Activated CD4-positive, alpha-beta T cell treated with anti-CD3 and anti-CD28 coated beads, Interleukin-2, Interleukin-4, amounts not matched to agents 100 ng/mL and 50 ng/mL, durations not matched to agents 16 hours and 8 hours (primary cell): ENCODE results near the gene PCDHGA2.

ENCODE experiments used
- DNase-seq: peaks from one replicate; pipeline ENCODE4 v3.0.0-alpha.2; 2020; ENCODE audit warnings: low spot score

PCDHGA2 gene

GRCh38 chr5:141383345-141383744 is 44.8 kb downstream of the PCDHGA2 start:
- no peak for DNase-seq

- no peak for DNase-seq
Observed at GRCh38 chr5:141384471-141385267, 46.1 kb downstream of the PCDHGA2 start.

GRCh38 chr5:141387557-141388311 is 49.2 kb downstream of the PCDHGA2 start, which contains the start of gene PCDHGB4:
TSS of gene PCDHGB4 (plus strand) at chr5:141387698. CDS start at chr5:141387885, 187 bp downstream.
- peak; percentile 25 for DNase-seq

GRCh38 chr5:141388661-141389060 is 50.1 kb downstream of the PCDHGA2 start:
- DNase-seq: no peak

GRCh38 chr5:141389153-141390042 is 50.8 kb downstream of the PCDHGA2 start:
- DNase-seq: no peak

GRCh38 chr5:141392429-141393198 is 54.1 kb downstream of the PCDHGA2 start, which contains the start of gene PCDHGA8:
TSS of gene PCDHGA8 (plus strand) at chr5:141392633. CDS start at chr5:141392814, 181 bp downstream.
- DNase-seq: no peak
